Muscle of back (tissue), 13 donors: Measurements from ENCODE around the gene TMEM89. TPM values are rescaled to one million over a fixed set of nuclear protein-coding genes. Genes with fewer than 3 reads are reported as not detected.
A peak's percentile ranks its signal among the peaks of the same experiment; 100 is the strongest.

Experiments used
- DNase-seq, 3 donors: peaks; one replicate each; pipeline versions ENCODE4 v3.0.0 to v3.0.0-alpha.2; 2013
- long read RNA-seq, 9 donors: transcript quantifications; one replicate each; lab custom pipeline, GENCODE V29; 2026
- polyA plus RNA-seq, 10 donors: library from polyadenylated mRNA; unstranded; fragments of 120-200 nt; gene quantifications; one replicate each; pipeline ENCODE4 v1.2.1, GENCODE V29; 2013; ENCODE audit not compliant: insufficient read length in 10 of 10

TMEM89 gene, protein sequence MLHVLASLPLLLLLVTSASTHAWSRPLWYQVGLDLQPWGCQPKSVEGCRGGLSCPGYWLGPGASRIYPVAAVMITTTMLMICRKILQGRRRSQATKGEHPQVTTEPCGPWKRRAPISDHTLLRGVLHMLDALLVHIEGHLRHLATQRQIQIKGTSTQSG
- not detected for polyA plus RNA-seq
- long read RNA-seq, donor 1, result 0 reads
- long read RNA-seq, donor 2, result 0 reads
- long read RNA-seq, donor 3, result 0 reads
- long read RNA-seq, donor 4, result 0 reads
- long read RNA-seq, donor 5, result 0 reads
- long read RNA-seq, donor 6, result 0 reads
- long read RNA-seq, donor 7, result 0 reads
- long read RNA-seq, donor 8, result 0 reads
- long read RNA-seq, donor 9, result 0 reads

DNA sequence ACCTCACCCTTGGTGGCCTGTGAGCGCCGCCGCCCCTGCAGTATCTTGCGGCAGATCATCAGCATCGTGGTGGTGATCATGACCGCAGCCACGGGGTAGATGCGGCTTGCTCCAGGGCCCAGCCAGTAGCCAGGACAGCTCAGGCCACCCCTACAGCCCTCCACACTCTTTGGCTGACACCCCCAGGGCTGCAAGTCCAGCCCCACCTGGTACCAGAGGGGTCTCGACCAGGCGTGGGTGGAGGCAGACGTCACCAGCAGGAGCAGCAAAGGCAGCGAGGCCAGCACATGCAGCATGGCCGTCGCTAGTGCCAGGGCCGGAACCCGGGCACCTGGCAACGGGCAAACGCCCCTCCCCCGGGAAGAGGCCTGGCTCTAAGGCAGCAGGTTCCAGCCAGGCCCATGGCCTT is at the start of gene TMEM89:
Gene TMEM89 (minus strand): TSS at position 309 of the 409 bp plus-strand sequence. CDS start 13 bp downstream, at position 296.
- no peak for DNase-seq

DNA sequence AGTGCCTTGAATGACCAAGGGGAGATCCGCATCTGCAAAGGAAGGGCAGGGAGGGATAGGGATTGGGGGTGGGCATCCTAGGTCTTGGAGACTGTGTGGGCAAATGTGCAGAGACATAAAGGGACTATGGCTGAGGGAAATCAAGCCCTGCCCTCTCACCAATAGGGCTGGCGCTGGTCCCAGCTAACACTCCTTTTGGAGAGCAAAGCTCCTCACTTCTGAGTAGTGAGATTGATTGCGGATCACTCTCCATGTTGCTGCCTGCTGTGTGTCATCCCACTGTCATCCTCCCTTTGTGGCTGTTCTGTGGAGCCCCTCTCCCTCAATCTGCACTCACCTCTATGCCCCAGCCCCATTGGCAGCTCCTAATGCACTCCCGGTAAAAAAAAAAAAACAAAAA is 43.4 kb upstream of the TMEM89 start:
- no peak for DNase-seq

DNA sequence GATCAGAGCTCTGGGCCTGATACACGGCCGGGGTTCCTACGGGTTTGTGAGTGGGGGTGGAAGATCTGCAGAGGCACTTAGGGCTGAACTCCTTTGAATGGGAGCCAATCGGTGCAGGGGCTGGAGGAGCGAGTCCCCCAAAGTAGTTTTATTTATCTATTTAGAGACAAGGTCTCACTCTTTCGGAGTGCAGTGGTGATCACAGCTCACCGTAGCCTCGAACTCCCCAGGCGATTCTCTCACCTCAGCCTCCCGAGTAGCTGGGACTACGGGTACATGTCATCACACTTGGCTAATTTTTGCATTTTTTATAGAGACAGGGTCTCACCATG is 42.7 kb upstream of the TMEM89 start:
- DNase-seq, result no peak

DNA sequence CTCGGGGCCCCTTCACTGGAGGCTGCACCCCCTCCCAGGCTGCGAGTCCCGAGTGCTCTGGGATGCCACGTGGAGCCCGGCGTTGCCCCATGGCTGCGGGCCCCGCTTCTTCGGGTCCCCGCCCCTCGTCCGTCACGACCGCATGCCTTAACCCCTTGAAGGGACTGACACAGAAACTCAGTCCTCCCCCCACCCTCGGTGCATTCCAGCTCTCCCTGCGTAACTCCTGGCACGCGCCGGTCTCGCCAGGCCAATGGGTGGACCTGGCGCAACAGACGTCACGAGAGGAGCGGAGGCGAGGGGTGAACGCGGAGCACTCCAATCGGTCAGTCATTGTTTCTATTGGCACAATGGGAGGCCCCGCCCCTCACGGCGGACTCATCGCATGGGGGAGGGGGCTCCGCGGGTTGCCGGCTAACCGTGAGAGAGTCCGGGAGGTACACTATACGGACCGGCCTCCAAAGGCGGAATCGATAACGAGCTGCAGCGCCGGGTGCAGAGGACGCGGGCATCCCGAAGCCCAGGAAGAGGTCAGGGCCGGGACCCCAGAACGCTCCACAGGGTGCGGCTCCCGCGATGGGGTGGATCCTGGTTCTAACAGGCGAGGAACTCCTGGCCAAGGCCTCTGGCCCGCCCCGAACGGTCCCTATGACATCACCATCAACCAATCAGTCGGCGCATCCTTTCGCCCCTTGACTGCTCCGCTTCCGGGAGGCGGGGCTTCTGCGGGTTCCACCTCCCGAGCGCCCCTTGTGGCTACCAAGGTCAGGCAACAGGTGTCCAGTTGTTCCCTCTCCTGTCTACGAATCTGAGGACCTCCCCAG is 42.1 kb upstream of the TMEM89 start:
- DNase-seq, result peak; percentile 87 to 94 (median 90)

DNA sequence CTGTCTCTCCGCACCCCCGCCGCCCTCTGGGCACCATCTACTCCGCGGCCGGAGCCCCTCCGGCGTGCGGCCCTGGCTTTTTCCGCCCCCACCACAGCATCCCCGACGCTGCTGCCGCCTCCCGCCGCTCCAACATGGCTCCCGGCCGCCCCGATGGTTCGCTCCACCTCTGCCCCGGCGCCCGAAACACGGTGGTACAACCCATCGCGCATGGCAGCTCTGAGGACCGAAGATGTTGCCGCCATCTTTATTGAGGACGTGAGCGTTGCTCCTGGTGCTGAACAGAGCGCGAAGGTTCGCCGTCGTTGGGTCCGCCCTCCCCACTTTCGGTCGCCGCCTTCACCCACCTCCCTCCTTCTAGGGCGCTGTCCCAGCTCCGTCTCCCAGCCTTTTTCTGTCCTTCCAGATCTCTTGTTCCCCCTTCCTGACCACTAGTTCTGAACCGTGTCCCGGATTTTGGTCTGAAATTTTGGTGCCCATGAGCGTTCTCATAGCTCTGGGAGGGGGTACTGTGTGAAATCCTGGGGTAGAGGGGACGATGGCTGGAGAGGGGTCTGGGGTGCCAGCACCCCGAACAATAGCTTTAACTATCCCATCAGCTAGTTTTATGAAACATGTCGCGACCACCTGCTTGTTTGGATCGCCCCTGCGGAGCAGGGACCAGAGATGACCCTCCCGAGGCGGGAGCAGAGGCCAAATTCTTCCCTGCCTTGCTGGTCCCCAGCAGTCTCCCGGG is 41.4 kb upstream of the TMEM89 start, which contains the start of gene CELSR3:
Gene CELSR3 (minus strand): TSS at position 134 of the 736 bp plus-strand sequence. CDS start 252 bp downstream, outside the sequence.
- DNase-seq, result peak; percentile 60 to 83 (median 68)

DNA sequence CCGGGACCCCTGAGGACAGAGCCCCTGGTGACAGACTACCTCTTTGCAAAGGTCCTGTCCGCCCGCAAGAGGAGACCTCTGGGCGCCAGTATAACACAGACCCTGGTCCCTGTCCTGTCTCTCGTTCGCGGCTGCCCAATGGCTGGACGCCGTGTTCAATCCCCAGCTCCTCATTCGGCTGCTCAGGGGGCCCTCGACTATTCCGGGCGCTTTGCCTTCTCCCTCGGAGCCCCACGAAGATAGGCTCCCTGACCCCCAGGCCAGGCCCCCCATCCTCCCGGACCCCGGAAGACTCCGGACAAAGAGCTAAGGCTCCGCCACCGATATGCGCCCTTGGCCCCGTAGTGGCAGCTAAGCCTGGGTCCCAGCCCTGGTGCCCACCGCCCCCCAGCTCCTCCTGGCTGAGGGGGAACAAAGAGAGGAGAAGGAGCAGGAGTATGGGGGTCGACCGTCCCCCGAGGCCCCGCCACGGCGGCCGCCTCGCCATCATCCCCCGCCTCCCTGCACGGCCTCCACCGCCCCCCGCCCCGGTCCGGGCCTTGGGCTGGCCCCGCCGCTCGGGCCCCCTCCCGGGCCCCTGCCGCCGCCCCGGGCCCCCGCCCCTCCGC is 40.7 kb upstream of the TMEM89 start:
- DNase-seq, result peak in 1 of 3 donors; percentile 24

DNA sequence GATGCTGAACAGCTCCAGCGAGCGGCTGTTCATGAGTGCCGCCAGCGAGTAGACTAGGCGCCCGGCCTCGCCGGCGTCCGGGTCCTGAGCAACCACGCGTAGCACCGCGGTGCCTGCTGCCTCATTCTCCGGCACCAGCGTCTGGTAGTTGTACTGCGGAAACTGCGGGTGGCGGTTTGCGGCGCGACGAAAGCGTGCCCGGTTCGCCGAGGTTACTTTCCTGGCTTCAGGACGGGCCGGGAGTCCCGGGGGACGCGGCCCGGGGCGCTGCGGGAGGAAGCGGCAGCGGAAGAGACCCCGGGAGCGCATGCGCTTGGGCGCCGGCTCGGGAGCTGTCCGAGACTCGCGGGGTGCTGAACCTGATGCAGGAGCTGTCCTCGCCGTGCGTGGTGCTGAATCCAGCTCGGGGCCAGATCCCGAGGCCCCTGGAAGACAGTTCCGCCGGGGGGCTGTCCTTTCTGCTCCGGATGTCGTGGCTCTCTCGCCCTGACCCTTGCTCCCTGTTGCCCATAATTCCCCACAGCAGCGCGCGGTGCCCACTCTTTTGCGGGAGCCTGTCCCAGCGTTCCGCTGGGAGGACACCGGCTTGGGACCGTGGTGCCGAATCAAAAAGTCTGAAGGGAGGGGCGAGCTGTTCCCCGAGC is 40.1 kb upstream of the TMEM89 start:
- peak; percentile 46 to 85 (median 75) for DNase-seq

DNA sequence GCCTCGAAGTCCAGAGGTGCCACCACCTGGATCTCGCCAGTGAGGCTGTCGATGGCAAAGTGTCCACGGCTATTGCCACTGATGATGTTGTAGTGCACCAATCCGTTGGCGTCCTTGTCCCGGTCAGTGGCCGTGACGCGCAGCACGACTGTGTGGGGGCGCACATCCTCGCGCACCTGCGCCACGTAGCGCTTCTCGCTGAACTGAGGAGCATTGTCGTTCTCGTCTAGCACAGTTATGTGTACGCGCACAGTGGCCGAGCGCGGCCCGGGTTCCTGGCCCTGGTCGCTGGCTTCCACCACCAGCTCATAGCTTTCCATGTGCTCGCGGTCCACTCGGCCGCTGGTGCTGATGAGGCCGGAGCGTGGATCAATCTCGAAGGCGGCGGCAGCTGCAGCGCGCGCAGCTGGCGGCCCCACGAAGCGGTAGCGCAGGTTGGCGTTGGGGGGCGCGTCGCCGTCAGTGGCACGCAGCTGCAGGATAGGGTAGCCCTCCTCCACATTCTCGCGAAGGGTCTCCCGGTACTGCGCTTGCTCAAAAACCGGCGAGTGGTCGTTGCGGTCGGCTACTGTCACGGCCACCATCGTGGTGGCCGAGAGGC is 39.3 kb upstream of the TMEM89 start:
- no peak for DNase-seq

DNA sequence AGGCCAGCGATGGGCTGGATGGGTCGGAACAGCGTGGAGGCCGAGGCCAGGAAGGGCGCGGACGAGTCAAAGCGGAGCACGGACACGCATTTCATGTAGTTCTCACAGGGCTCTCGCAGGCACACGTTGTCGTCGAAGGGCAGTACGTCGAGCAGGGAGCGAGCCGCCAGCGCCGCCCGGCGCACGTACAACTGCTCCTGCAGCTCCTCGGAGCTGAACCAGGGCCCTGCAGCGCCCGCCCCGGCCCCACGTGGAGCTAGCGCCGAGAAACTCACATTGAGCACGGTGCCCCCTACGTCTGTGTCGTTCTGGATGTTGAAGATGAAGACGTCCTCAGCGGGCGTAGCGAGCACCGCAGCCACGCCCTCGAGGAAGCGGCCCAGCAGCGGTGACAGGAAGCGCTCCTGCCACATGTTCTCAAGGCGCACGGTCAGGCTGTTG is 35.3 kb upstream of the TMEM89 start:
- DNase-seq, result no peak

DNA sequence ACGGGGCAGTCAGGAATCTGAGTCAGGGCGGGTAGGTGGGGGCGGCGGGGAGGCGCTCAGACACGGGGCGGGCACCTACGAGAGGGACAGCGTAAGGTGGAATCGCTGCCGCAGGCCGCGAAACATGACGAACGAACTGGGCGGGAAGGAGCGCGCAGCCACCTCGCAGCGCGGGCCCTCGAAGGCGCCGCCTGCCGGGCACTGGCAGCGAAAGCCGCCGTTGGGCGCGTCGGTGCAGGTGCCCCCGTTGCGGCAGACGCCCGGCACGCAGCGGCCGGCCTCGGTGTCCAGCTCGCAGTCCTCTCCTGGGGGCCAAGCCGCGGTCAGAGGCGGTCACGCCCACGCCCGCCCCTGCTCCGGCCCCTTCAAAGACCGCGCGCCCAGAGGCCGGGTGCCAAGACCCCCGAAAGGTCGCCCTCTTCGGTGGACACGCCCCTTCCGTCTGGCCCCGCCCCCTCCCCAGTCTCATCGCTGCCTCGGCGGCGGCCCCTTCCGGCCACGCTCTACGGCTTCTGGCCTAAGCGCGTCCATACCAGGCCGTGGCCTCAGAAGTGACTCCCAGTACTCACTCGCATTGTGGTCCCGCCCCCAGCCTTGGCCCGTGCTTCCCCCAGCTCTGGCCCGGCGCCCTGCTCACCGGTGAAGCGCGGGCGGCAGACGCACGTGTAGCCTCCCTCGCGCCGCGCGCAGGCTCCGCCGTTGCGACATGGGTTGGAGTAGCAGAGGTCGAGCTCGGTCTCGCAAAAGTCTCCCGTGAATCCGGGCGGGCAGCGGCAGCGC is 34.7 kb upstream of the TMEM89 start:
- DNase-seq, result peak in 2 of 3 donors; percentile 72 to 89

DNA sequence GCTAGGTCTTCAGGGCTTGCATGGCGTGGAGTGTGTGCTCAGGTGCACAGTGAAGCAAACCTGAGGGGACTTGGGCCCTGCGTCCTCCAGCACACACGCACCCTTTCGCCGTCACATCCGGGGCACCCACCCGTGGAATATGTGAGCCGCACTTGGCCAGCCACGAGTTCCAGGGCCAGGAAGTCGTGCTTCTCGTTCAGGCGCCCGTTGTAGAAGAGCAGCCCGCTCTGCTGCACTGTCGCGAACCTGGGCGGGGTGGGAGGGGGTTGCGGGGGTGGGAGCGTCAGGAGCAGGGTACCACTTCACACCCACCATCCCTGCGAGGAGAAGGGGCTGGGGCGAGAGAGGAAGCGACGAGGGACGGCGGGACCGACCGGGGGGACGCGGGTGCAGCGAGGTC is 34.0 kb upstream of the TMEM89 start:
- DNase-seq, result peak in 1 of 3 donors; percentile 19

DNA sequence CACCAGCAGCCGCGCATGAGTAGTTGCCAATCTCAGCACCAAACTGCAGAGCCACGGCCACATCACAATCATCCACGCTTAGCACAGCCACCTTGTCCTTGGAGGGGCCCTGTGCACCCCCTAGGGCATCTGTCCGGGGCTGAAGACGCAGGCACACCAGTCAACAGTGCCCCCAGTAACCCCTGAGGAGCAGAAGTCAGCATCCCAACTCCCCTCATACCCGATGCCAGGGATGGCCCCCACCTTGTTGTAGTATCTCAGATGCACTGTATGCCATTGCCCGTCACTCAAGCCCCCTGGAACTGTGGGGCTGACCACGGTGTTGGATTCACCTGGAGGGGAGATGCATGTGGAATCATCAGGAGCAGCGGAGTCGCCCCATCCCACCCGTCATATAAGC is 33.5 kb upstream of the TMEM89 start:
- no peak for DNase-seq

DNA sequence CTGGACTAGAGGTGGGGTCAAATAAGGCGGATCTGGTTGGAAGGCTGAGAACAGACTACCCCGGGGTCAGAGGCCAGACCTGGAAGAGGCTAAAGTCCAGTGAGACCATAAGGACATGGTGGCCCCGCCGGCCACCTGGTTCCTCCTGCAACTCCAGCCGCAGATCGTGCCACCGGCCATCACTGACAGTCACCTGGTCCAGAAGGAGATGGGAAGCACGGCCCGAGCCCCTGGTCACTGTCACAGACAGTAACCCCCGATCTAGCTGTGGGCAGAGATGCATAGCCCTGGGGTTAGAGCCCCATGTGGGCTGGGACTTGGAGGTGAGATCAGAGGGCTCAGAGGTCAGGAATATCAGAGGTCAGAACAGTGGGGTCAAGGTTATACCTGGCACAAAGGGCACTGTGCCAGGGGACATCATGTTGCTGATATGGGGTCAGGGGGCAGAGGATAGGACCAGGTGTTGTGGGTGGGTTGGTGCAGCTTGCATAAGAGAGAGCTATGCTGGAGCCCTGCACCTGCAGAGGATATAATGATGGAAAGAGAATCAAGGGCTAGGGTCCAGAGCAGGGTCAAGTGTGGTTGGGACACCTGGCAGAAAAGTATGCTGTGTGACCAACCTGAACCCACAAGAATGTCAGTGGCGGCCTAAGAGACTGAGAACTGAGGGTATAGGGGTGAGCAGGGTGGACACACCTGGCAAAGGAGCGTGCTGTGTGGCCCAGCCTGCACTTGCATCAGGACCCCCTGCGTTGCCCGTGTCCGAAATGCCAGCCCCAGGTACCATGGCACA is 31.6 kb upstream of the TMEM89 start:
- no peak for DNase-seq

DNA sequence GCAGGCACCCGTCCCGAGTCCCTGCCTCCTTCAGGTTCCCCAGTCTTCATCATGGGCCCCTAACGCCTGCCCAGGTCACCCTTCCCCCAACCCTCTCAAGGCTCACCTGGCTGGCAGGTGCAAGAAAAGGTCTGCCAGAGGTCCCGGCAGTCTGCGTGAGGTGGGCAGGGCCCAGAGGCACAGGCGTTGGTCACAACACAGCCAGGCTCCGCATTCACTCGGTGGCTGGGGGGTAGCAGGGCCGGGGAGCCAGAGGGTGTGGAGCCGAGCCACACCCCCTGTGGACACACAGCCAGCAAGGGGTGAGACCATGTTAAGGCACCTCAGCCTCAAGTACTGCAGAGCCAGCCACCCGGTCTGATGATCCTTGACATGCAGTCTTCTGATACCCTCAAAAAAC is 30.2 kb upstream of the TMEM89 start:
- no peak for DNase-seq

DNA sequence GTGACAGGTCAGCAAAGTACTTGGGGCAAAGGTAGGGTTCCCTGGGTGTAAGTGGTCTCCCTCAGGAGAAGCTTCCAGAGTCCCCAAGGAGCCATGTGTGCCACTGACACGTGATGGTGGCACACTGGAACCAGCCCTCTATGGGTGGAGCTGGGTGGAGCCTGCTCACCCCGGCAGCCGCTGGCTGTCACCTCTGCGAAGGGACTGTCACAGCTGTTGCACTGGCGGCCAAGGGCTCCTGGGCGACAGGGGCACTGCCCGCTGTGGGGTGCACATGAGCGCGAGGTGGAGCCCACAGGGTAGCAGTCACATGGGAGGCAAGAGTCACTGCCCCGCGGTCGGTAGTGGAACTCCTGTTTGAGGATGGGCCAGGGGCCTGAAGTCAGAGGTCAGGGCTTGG is 29.2 kb upstream of the TMEM89 start:
- DNase-seq, result no peak

DNA sequence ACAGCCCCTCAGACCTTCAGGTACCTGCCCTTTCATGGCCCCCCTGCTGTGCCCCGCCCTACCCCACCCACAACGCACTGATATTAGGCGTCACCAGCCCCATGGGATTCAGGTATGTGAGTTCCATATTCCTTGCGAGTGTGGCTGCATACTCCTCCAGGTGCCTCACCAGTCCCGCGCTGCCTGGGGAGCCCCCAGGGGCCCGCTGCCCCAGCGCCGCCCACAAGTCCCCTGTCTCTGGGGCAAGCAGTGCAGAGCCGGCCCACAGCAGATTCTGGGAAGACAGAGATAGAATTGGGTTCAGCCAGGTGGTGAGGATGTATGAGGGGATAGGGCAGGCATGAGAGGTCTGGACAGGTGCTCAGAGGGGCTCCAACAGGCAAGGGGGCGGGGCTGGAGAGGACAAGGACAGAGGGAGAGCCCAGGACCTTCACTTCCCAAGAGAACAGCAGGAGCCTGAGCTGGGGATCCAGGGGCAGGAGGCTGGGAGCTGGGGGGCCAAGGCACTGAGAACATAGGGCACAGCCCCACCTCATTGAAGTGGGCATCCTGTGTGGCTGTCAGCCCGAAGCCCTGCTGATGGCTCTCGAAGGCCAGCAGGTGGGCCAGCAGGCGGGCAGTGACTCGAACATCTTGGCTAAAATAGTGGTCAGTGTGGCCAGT is 26.8 kb upstream of the TMEM89 start:
- no peak for DNase-seq

DNA sequence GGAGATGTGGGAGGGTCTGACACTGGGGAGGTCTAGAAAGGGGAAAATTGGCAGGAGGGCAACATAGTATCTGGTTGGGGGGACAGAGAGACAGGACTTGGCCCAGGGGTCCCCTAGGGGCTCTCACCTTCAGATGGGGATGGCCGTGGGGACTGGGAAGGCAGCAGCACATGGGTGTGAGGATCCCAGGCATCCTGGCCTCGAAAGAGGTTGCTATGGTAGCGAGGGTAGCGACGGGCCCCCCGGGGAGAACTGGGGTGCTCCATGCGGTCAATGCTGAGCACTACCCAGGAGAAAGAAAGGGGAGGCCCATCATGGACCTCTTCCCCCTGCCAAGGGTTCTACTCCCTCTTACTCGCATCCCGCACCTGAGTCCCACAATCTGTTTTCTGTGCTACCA is 26.1 kb upstream of the TMEM89 start:
- no peak for DNase-seq
